COLO668 (cell line): Measurements from ENCODE around the gene SS18L1.
A peak's percentile ranks its signal among the peaks of the same experiment; 100 is the strongest.

Source experiments
- DNase-seq: peaks from one replicate; lab custom pipeline; 2025; ENCODE audit not compliant: unreplicated experiment; lab: John Stamatoyannopoulos, UW

The SS18L1 gene

DNA sequence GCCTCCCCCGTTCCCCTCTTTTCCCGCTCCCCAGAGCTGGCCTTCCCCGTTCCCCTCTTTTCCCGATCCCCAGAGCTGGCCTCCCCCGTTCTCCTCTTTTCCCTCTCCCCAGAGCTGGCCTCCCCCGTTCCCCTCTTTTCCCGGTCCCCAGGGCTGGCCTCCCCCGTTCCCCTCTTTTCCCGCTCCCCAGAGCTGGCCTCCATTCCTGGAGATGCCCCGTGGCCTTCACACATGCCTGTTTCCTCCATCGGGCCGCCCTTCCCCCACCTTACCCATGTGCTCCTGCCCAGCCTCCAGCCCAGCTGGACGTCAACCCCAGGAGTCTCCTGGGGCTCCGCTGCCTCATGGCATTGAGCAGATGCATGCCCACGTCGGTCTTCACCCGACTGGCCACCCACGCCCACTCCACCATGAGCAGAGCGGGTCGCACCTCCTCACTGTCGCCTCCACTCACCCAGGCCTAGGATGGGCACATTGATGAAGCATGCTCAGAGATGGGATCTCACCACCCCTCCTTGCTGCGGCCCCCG lies 8.3 kb downstream of the SS18L1 start:
- no peak for DNase-seq

- no peak for DNase-seq
Observed at GRCh38 chr20:62155428-62156253, 12.1 kb downstream of the SS18L1 start.

GRCh38 chr20:62156254-62156556 lies 12.6 kb downstream of the SS18L1 start:
- DNase-seq, result no peak

DNA sequence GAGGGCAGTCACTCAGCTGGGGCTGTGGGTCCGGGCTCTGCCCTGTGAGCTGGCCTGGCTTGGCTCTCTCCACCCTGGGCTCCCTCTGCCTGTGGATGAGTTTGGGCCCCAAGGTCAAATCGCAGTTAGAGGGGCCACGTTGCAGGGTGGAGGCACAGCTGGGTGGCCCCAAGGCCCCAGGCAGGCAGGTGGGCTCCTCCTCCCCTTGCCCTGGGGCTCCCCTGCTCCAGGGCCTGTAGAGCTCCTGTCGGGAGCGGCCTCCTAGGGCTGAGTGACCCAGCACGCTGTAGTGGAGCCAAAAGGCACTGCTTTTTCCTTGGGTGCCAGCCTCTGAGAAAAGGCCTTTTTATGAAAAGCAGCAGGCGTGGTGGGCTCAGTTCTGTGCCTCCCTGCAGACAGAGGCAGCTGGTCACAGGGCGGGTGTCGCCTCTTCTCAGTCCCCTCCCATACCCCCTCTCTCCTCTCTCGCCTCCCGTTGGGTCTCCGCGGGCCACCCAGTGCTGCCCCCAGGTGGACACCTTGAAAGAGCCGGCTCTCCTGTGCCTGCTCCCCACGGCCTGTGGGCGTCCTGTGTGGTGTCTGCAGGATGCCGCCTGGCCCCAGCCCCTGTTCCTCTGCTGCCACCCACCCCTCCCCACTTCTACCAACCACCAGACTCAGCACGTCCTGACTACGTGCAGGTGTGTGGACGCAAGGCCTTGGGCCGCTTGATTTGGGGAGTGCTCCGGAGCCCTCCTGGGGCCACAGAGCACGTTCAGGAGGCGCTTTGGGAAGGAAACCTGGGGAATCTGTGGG lies 13.2 kb downstream of the SS18L1 start:
- DNase-seq, result peak; percentile 54

GRCh38 chr20:62157387-62158087 lies 14.0 kb downstream of the SS18L1 start:
- no peak for DNase-seq

DNA sequence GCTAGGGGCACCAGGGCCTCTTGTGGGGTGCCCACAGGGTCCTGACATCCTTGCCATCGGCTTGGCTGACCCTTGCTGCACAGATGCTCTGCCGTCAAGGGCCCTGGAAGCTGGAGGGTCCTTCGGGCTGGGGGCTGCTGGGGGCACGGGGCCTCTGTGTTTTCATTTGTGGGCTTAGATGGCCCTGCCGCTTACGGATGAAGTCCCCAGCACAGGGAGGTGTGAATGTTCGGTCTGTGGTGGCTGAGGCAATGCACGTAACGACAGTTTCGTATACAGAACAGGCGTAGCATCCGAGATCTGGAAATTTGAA lies 14.5 kb downstream of the SS18L1 start:
- no peak for DNase-seq

DNA sequence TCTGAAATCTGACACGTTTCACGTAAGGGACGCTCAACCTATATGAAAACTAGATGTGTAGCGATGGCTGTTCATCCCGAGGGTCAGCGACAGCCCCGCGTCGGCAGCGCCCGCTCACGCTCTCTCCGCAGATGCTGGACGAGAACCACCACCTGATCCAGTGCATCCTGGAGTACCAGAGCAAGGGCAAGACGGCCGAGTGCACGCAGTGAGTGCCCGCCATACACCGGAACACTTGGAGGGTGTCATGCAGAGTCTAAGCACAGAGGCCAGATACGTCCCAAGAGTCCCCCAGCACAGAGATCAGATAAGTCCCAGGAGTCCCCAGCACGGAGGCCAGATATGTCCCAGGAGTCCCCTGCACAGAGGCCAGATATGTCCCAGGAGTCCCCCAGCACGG lies 15.0 kb downstream of the SS18L1 start:
- no peak for DNase-seq

DNA sequence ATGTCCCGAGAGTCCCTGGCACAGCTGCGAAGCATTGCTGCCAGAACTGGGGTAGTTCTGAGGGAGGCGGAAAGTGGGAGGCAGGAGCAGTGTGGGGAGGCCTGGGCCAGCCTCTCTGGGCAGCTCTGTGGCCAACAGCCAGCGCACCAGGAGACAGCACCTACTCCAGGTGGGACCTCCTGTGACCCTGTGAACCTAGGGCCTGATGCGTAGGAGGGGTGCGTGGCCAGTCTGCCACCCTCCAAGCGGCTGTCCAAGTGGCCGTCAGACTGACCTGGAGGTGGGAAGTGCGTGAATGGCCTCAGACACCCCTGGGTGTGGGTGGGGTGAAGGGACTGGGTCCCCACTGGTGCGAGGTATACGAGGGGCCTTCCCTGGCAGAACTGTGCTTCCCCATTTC lies 15.5 kb downstream of the SS18L1 start:
- DNase-seq, result no peak

DNA sequence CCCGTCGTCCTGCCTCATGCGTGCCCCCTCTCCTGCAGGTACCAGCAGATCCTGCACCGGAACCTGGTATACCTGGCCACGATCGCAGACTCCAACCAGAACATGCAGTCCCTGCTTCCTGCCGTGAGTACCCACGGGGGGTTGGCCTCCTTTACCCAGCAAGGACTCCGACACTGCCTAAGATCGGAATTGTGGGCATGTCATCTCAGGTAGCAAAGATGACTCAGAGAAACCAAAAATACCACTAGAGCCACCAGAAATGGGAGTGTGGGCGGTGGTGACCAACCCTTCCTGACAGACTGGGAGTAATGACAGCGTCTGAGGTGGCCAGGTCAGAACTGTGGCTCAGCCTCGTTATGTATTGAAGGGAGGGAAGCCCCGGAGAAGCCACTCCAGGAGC lies 16.3 kb downstream of the SS18L1 start:
- no peak for DNase-seq

GRCh38 chr20:62160253-62160652 lies 16.7 kb downstream of the SS18L1 start:
- no peak for DNase-seq

GRCh38 chr20:62160876-62161275 lies 17.3 kb downstream of the SS18L1 start:
- no peak for DNase-seq

DNA sequence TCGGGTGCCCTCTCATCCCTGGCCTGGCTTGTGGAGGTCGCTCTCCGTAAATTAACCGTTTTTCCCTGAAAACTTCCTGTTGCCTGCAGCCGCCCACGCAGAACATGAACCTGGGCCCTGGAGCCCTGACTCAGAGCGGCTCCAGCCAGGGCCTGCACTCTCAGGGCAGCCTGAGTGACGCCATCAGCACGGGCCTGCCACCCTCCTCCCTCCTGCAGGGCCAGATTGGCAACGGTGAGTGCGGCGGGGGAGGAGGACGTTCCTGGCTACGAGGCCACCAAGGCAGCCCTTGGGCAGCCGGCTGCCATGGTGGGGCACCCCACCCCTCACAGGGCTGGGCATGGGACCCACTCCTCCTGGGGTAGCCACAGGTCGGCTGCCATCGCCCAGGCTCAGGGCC lies 17.8 kb downstream of the SS18L1 start:
- DNase-seq, result no peak

- no peak for DNase-seq
Observed at GRCh38 chr20:62162765-62163484, 19.4 kb downstream of the SS18L1 start.

DNA sequence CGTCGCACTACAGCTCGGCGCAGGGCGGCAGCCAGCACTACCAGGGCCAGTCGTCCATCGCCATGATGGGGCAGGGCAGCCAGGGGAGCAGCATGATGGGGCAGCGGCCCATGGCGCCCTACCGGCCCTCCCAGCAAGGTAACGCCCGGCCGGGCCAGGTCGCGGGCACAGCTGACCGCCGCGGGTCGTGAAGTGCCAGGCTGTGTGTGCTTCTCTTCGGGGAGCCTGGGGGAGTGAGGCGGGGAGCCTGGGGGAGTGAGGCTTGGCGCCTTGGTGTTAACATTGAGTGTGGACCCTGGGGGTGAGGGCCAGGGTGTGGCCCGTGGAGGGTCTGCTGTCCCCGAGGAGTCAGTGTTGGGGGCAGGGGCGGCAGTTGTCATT lies 19.9 kb downstream of the SS18L1 start:
- no peak for DNase-seq

DNA sequence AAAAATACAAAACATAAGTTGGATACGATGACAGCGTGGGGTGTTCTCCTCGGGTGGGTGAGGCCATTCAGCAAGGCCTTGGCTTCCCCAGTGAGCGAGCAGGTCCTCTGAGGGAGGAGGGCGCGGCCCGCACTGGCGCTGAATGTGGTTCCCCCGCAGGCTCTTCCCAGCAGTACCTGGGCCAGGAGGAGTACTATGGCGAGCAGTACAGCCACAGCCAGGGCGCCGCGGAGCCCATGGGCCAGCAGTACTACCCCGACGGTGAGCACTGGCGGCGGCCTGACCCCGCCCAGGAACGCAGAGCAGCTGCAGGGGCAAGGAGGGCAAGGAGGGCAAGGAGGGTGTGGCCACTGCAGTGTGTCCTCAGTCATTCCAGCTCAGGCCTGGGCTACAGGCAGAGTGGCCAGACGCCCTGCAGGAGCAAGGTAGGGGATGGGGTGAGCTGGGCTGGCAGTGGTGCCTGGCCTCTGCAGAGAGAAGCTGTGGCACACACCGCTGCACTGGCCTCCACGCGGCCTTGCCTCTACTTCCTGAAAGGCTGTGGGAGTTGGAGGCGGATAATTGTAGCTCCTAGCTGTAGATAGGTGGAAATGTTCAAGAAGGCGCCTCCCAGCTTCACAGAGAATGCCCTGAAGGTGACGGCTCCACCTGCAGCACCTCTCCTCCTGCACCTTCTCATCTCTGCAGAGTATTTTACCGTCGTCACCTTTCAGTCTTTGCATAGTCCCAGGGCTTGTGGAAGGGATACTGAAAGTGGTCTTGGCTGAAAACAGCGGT lies 20.6 kb downstream of the SS18L1 start:
- DNase-seq, result peak; percentile 11

DNA sequence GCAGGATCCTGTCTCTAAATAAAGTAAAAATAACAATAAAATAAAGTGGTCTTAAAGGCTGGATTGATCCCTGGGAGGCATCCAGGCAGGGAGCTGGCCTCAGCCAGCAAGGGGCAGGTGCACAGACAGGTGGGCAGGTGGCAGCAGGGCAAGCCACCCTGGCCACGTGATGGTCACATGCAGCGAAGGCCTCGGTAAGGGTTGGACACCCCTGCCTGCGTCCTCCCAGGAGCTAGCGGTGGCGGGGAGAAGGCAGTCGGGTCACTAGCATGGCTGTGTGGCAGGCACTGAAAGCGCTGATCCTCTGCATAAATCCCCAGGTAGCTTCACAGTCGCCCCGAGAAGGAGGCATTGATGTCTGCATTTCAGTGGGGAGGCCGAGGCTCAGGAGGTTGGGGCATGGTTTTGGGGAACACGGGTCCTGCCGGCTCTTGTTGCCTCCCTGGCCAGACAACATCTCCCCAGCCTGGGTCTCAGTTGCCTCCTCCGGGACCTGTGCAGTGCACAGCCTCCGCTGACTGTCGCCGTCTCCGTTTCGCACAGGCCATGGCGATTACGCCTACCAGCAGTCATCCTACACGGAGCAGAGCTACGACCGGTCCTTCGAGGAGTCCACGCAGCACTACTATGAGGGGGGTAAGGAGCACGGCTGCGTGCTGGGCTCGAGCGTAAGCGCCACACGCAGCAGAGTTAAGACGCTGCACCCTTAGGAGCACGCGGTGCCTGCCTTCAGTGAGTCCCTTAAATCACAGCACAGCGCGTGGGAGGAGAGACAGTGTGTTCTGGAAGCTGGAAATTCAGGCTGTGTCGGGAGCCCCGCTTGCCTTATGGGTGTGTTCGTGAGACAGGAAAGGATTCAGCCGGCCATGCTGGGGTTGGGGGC lies 21.6 kb downstream of the SS18L1 start:
- DNase-seq, result no peak

- no peak for DNase-seq
Observed at GRCh38 chr20:62165762-62166399, 22.3 kb downstream of the SS18L1 start.

- DNase-seq, result no peak
Observed at GRCh38 chr20:62167474-62167873, 23.9 kb downstream of the SS18L1 start.

DNA sequence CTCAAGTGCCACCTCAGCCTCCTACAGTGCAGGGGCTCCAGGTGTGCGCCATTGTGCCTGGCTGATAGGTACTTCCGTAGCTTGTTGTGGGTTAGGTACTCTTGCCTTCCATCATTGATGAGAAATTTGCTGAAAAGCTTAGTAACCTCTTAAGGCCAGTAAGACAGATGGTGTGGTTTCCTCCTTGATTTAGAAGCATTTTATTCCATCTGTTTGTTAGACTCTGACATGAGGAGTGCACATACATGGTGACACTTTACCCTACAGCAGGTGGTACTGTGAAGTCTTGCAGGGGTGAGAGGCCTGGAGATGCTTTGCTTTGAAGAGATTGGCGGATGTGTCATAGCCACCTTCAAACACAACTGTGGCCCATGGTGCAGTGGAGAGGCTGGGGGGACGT lies 24.5 kb downstream of the SS18L1 start:
- DNase-seq, result no peak
